ENCODE data around the gene FAM222B.

DNA sequence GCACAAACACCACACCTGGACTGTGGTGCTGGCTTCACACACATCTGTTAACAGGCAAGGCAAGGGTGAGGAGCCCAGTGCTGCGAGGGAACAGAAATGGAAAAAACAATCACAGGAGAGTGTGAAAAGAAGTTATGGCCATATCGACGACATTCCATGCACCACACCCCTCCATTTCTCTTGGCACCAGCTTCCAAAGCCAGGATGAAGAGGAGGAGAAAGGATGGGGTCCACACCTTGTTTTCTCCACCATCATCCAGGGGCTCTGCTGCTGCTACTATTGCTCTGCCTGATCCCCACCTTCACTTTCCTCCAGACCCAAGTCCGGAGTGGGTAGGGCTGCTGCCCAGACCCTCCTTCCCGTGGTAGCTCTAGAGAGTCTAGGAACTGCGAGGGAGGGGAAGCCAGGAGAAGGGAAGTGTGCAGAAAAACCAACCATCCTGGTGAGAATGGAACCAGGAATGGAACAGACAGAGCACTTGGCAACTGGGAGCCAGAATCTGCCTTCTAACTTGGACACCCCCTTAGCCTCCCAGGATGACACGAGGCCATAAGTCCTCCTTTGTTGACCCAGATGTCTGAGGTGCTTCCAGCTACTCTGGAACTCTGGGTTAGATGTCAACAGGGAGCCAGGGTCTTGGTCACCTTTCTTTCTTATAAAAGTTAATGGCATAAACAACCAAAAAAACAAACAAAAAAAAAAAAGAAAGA, 129.7 kb downstream of the FAM222B start:
- TF ChIP-seq CTCF (conservative IDR thresholded peaks at IDR 0.05; ENCODE audit: low read depth in 2 of 2): no peak
- no peak for TF ChIP-seq EZH2 (IDR thresholded peaks at IDR 0.05; ENCODE audit: low read depth, unreplicated experiment)
- TF ChIP-seq POLR2AphosphoS5 (IDR thresholded peaks at IDR 0.05; ENCODE audit: low read depth): no peak
- TF ChIP-seq EZH2phosphoT487 (IDR thresholded peaks at IDR 0.05; ENCODE audit: unreplicated experiment): no peak
- no peak for TF ChIP-seq ZNF331 (CRISPR knock-in tag; IDR thresholded peaks at IDR 0.05; ENCODE audit: low read depth)
- TF ChIP-seq, protein P1, sequence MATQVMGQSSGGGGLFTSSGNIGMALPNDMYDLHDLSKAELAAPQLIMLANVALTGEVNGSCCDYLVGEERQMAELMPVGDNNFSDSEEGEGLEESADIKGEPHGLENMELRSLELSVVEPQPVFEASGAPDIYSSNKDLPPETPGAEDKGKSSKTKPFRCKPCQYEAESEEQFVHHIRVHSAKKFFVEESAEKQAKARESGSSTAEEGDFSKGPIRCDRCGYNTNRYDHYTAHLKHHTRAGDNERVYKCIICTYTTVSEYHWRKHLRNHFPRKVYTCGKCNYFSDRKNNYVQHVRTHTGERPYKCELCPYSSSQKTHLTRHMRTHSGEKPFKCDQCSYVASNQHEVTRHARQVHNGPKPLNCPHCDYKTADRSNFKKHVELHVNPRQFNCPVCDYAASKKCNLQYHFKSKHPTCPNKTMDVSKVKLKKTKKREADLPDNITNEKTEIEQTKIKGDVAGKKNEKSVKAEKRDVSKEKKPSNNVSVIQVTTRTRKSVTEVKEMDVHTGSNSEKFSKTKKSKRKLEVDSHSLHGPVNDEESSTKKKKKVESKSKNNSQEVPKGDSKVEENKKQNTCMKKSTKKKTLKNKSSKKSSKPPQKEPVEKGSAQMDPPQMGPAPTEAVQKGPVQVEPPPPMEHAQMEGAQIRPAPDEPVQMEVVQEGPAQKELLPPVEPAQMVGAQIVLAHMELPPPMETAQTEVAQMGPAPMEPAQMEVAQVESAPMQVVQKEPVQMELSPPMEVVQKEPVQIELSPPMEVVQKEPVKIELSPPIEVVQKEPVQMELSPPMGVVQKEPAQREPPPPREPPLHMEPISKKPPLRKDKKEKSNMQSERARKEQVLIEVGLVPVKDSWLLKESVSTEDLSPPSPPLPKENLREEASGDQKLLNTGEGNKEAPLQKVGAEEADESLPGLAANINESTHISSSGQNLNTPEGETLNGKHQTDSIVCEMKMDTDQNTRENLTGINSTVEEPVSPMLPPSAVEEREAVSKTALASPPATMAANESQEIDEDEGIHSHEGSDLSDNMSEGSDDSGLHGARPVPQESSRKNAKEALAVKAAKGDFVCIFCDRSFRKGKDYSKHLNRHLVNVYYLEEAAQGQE (IDR thresholded peaks at IDR 0.05; ENCODE audit: unreplicated experiment): no peak
- no peak for TF ChIP-seq ZNF114 (CRISPR knock-in tag; IDR thresholded peaks at IDR 0.05)
- TF ChIP-seq CREB1 (CRISPR knock-in tag; IDR thresholded peaks at IDR 0.05; ENCODE audit: low read depth): no peak
- TF ChIP-seq JUNB (IDR thresholded peaks at IDR 0.05; ENCODE audit: unreplicated experiment): no peak
- TF ChIP-seq, protein P2, sequence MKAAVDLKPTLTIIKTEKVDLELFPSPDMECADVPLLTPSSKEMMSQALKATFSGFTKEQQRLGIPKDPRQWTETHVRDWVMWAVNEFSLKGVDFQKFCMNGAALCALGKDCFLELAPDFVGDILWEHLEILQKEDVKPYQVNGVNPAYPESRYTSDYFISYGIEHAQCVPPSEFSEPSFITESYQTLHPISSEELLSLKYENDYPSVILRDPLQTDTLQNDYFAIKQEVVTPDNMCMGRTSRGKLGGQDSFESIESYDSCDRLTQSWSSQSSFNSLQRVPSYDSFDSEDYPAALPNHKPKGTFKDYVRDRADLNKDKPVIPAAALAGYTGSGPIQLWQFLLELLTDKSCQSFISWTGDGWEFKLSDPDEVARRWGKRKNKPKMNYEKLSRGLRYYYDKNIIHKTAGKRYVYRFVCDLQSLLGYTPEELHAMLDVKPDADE (IDR thresholded peaks at IDR 0.05): no peak
